ENCODE measurements around the gene UBE2D4. TPM values are rescaled to one million over a fixed set of nuclear protein-coding genes. Genes with fewer than 3 reads are reported as not detected.
"Not testable (repeated sequence)": the region's sequence is repeated elsewhere in the genome, so short reads cannot be mapped to it uniquely, and the experiment has no call there.

UBE2D4 gene
- total RNA-seq, 2 experiments from 2014 or later, result 11.4 to 12.8 TPM

GRCh38 chr7:43977525-43977924 lies 51.3 kb downstream of the UBE2D4 start:
- Mint-ChIP-seq H3K4me1 (ENCODE audit: low read depth) (no peaks in the 10 kb centered on the region), H3K27me3 (ENCODE audit: low read depth) (no peaks in the 10 kb centered on the region), H3K9me3 (no peaks in the 10 kb centered on the region), H3K4me3 (no peak overlapping the region), H3K36me3 (ENCODE audit: low read depth) (no peaks in the 10 kb centered on the region), H3K27ac (no peak overlapping the region)
- CTCF ChIA-PET, result no interaction called here
- intact Hi-C loops (cut with micrococcal nuclease), result no loop called here
- no peak for DNase-seq

- H3K36me3 Mint-ChIP-seq (ENCODE audit: low read depth); CTCF ChIA-PET; H3K9me3 Mint-ChIP-seq; H3K27ac Mint-ChIP-seq; DNase-seq; H3K4me3 Mint-ChIP-seq; intact Hi-C loops (cut with micrococcal nuclease); H3K4me1 Mint-ChIP-seq (ENCODE audit: low read depth); H3K27me3 Mint-ChIP-seq (ENCODE audit: low read depth): not testable (repeated sequence)
These were observed 51.9 kb downstream of the UBE2D4 start for GRCh38 chr7:43978102-43978501.

GRCh38 chr7:43982848-43983247 lies 56.6 kb downstream of the UBE2D4 start:
- H3K9me3 Mint-ChIP-seq; DNase-seq; H3K4me3 Mint-ChIP-seq; H3K36me3 Mint-ChIP-seq (ENCODE audit: low read depth); H3K27me3 Mint-ChIP-seq (ENCODE audit: low read depth); intact Hi-C loops (cut with micrococcal nuclease); H3K4me1 Mint-ChIP-seq (ENCODE audit: low read depth); H3K27ac Mint-ChIP-seq: not testable (repeated sequence)
- CTCF ChIA-PET, result interaction anchor here (0.7 kb wide), 1 partner anchor 564 kb away, joined by 3 read pairs; no protein-coding TSS in a partner anchor

GRCh38 chr7:43983736-43984135 lies 57.5 kb downstream of the UBE2D4 start:
- H3K27ac Mint-ChIP-seq; H3K4me3 Mint-ChIP-seq; H3K36me3 Mint-ChIP-seq (ENCODE audit: low read depth); H3K9me3 Mint-ChIP-seq; H3K4me1 Mint-ChIP-seq (ENCODE audit: low read depth); H3K27me3 Mint-ChIP-seq (ENCODE audit: low read depth); intact Hi-C loops (cut with micrococcal nuclease); DNase-seq: not testable (repeated sequence)
- CTCF ChIA-PET, result interaction anchor here (0.6 to 0.7 kb wide), 2 partner anchors 563 to 1225 kb away, joined by 3 read pairs; no protein-coding TSS in a partner anchor

GRCh38 chr7:43985904-43986864 lies 59.9 kb downstream of the UBE2D4 start:
- CTCF ChIA-PET; intact Hi-C loops (cut with micrococcal nuclease); H3K36me3 Mint-ChIP-seq (ENCODE audit: low read depth); H3K4me3 Mint-ChIP-seq; H3K27ac Mint-ChIP-seq; H3K4me1 Mint-ChIP-seq (ENCODE audit: low read depth); H3K27me3 Mint-ChIP-seq (ENCODE audit: low read depth); H3K9me3 Mint-ChIP-seq: not testable (repeated sequence)
- peak; percentile 90 for DNase-seq

GRCh38 chr7:43987476-43987875 lies 61.2 kb downstream of the UBE2D4 start:
- H3K4me3 Mint-ChIP-seq; H3K36me3 Mint-ChIP-seq (ENCODE audit: low read depth); DNase-seq; H3K27ac Mint-ChIP-seq; CTCF ChIA-PET; H3K4me1 Mint-ChIP-seq (ENCODE audit: low read depth); H3K27me3 Mint-ChIP-seq (ENCODE audit: low read depth); intact Hi-C loops (cut with micrococcal nuclease); H3K9me3 Mint-ChIP-seq: not testable (repeated sequence)

GRCh38 chr7:43990011-43990585 lies 63.9 kb downstream of the UBE2D4 start:
- H3K9me3 Mint-ChIP-seq; H3K4me1 Mint-ChIP-seq (ENCODE audit: low read depth); H3K27ac Mint-ChIP-seq; H3K27me3 Mint-ChIP-seq (ENCODE audit: low read depth); H3K36me3 Mint-ChIP-seq (ENCODE audit: low read depth); DNase-seq; CTCF ChIA-PET; H3K4me3 Mint-ChIP-seq; intact Hi-C loops (cut with micrococcal nuclease): not testable (repeated sequence)

- CTCF ChIA-PET; H3K4me3 Mint-ChIP-seq; H3K9me3 Mint-ChIP-seq; H3K27me3 Mint-ChIP-seq (ENCODE audit: low read depth); H3K4me1 Mint-ChIP-seq (ENCODE audit: low read depth); H3K27ac Mint-ChIP-seq; DNase-seq; H3K36me3 Mint-ChIP-seq (ENCODE audit: low read depth); intact Hi-C loops (cut with micrococcal nuclease): not testable (repeated sequence)
These were observed 64.6 kb downstream of the UBE2D4 start for GRCh38 chr7:43990829-43991228.

GRCh38 chr7:43992896-43993295 lies 66.7 kb downstream of the UBE2D4 start:
- DNase-seq; CTCF ChIA-PET; H3K36me3 Mint-ChIP-seq (ENCODE audit: low read depth): not testable (repeated sequence)

GRCh38 chr7:43994681-43995080 lies 68.4 kb downstream of the UBE2D4 start:
- H3K4me1 Mint-ChIP-seq (ENCODE audit: low read depth); H3K27me3 Mint-ChIP-seq (ENCODE audit: low read depth); H3K27ac Mint-ChIP-seq; H3K4me3 Mint-ChIP-seq; H3K9me3 Mint-ChIP-seq; H3K36me3 Mint-ChIP-seq (ENCODE audit: low read depth); DNase-seq; CTCF ChIA-PET; intact Hi-C loops (cut with micrococcal nuclease): not testable (repeated sequence)

More at GRCh38 chr7:43992896-43993295, 66.7 kb downstream of the UBE2D4 start:
- intact Hi-C loops (cut with micrococcal nuclease); H3K4me3 Mint-ChIP-seq; H3K9me3 Mint-ChIP-seq; H3K27me3 Mint-ChIP-seq (ENCODE audit: low read depth); H3K4me1 Mint-ChIP-seq (ENCODE audit: low read depth); H3K27ac Mint-ChIP-seq: not testable (repeated sequence)

- H3K4me1 Mint-ChIP-seq (ENCODE audit: low read depth); CTCF ChIA-PET; H3K27me3 Mint-ChIP-seq (ENCODE audit: low read depth); H3K9me3 Mint-ChIP-seq; DNase-seq; H3K36me3 Mint-ChIP-seq (ENCODE audit: low read depth); H3K4me3 Mint-ChIP-seq; H3K27ac Mint-ChIP-seq; intact Hi-C loops (cut with micrococcal nuclease): not testable (repeated sequence)
These were observed 71.3 kb downstream of the UBE2D4 start, which contains the start of gene SPDYE1 for GRCh38 chr7:43997532-43997931. Gene SPDYE1, plus strand, starts transcription at chr7:43997897. Its CDS starts 2,053 bp downstream, at chr7:43999950.
